ENCODE measurements around the gene BANK1. TPM values are rescaled to one million over a fixed set of nuclear protein-coding genes. Genes with fewer than 3 reads are reported as not detected.

Gene BANK1
- total RNA-seq, 4 donors from 2014 or later: 0.20 to 22.4 (median 9.4) TPM

DNA sequence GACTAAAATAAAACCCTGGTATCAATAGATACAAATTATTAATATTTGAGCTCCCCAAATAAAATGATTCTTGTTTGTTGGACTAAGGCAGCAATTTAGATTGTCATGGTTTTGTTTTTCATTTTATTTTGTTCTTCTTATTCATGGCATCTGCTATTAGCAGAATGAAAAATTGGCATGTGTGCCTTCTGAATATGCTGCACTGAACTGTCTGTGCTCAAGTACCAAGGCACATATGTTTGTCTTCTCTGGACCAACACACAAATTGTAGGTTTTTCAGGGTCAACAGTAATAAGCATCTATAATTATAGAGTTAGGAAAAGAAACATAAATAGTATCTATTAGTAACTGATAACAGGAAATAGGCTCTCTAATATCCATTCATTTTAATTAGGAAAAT lies 121.1 kb downstream of the BANK1 start:
- Histone ChIP-seq H3K36me3 (no peaks in the 10 kb centered on the region), H3K27ac (no peak overlapping the region), H3K9me3 (no peaks in the 10 kb centered on the region), H3K4me3 (no peak overlapping the region), H3K4me1 (no peaks in the 10 kb centered on the region), H3K27me3 (no peaks in the 10 kb centered on the region)
- intact Hi-C loops (cut with DNase I; ENCODE audit: low total_unique reads) (no loop called here), in situ Hi-C loops (cut with MboI; ENCODE audit: low pct_ligation_motif_present in 1 of 4, low pct_unique_long_range_greater_than_20kb in 1 of 4, low sequenced_read_pairs in 3 of 4) (no loop called here)
- DNase-seq: no peak
- no peak for TF ChIP-seq POLR2AphosphoS5 (IDR thresholded peaks at IDR 0.05)
- no peak for TF ChIP-seq POLR2A (IDR thresholded peaks at IDR 0.05)
- no peak for TF ChIP-seq EP300 (IDR thresholded peaks at IDR 0.05; ENCODE audit: low read depth)
- TF ChIP-seq CTCF (IDR thresholded peaks at IDR 0.05): no peak

- no peaks in the 10 kb centered on the region for H3K27me3 ChIP-seq
- no peak for TF ChIP-seq EP300 (IDR thresholded peaks at IDR 0.05; ENCODE audit: low read depth)
- TF ChIP-seq POLR2A (IDR thresholded peaks at IDR 0.05): no peak
- no peak for TF ChIP-seq CTCF (IDR thresholded peaks at IDR 0.05)
- no peak for TF ChIP-seq POLR2AphosphoS5 (IDR thresholded peaks at IDR 0.05)
- in situ Hi-C loops (cut with MboI; ENCODE audit: low pct_ligation_motif_present in 1 of 4, low pct_unique_long_range_greater_than_20kb in 1 of 4, low sequenced_read_pairs in 3 of 4) (no loop called here), intact Hi-C loops (cut with DNase I; ENCODE audit: low total_unique reads) (no loop called here)
- H3K4me3 ChIP-seq: no peak overlapping the region
- H3K4me1 ChIP-seq: no peaks in the 10 kb centered on the region
- DNase-seq: no peak
- no peaks in the 10 kb centered on the region for H3K9me3 ChIP-seq
- H3K27ac ChIP-seq: no peak overlapping the region
- H3K36me3 ChIP-seq: no peaks in the 10 kb centered on the region
Measured at GRCh38 chr4:101914761-101915160, 124.2 kb downstream of the BANK1 start.

- H3K9me3 ChIP-seq: no peaks in the 10 kb centered on the region
- H3K27me3 ChIP-seq: no peaks in the 10 kb centered on the region
- in situ Hi-C loops (cut with MboI; ENCODE audit: low pct_ligation_motif_present in 1 of 4, low pct_unique_long_range_greater_than_20kb in 1 of 4, low sequenced_read_pairs in 3 of 4): no loop called here
- DNase-seq: no peak
- no peak overlapping the region for H3K27ac ChIP-seq
- TF ChIP-seq EP300 (IDR thresholded peaks at IDR 0.05; ENCODE audit: low read depth) (no peak), POLR2AphosphoS5 (IDR thresholded peaks at IDR 0.05) (no peak), CTCF (IDR thresholded peaks at IDR 0.05) (no peak), POLR2A (IDR thresholded peaks at IDR 0.05) (no peak)
- 88 to 95% methylated on average over 3 to 4 of the region's 4 CpGs for WGBS, 2 donors (ENCODE audit: low coverage in 1 of 2)
- no peaks in the 10 kb centered on the region for H3K4me1 ChIP-seq
- intact Hi-C loops (cut with DNase I; ENCODE audit: low total_unique reads): no loop called here
- H3K36me3 ChIP-seq: no peaks in the 10 kb centered on the region
- H3K4me3 ChIP-seq: no peak overlapping the region
Measured at GRCh38 chr4:101919373-101919977, 128.9 kb downstream of the BANK1 start.

DNA sequence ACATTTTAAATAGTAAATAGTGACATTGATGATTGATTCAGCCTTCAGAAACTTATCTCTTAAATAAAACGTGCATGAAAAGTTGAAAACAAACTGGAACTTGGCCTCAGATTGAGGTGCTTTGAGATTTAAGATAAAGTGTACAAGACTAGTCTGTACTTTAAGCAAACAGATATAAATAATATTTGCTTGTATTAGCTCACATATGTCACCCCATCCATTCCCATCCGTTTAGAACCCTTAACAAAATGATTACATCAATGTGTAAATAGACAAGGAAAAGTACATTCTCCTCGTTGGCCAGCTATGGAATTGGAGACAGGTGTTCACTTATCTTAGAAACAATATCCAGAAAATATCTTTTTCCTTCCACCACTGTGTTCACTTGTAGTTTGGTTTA lies 130.8 kb downstream of the BANK1 start:
- no peak for DNase-seq
- H3K4me3 ChIP-seq: no peak overlapping the region
- intact Hi-C loops (cut with DNase I; ENCODE audit: low total_unique reads): no loop called here
- no peaks in the 10 kb centered on the region for H3K27me3 ChIP-seq
- in situ Hi-C loops (cut with MboI; ENCODE audit: low pct_ligation_motif_present in 1 of 4, low pct_unique_long_range_greater_than_20kb in 1 of 4, low sequenced_read_pairs in 3 of 4): no loop called here
- no peak overlapping the region for H3K27ac ChIP-seq
- WGBS, 2 donors (ENCODE audit: low coverage in 1 of 2): 28 to 35% methylated on average over 3 of the region's 3 CpGs
- H3K9me3 ChIP-seq: no peaks in the 10 kb centered on the region
- TF ChIP-seq EP300 (IDR thresholded peaks at IDR 0.05; ENCODE audit: low read depth) (no peak), CTCF (IDR thresholded peaks at IDR 0.05) (no peak), POLR2A (IDR thresholded peaks at IDR 0.05) (no peak), POLR2AphosphoS5 (IDR thresholded peaks at IDR 0.05) (no peak)
- H3K36me3 ChIP-seq: no peaks in the 10 kb centered on the region
- H3K4me1 ChIP-seq: no peaks in the 10 kb centered on the region

Measured in transverse colon (tissue), 4 donors.